ENCODE data around the gene PPP2R5B. TPM values are rescaled to one million over a fixed set of nuclear protein-coding genes. Genes with fewer than 3 reads are reported as not detected.

Gene PPP2R5B
- total RNA-seq, 1 experiment from 2014 or later: 7.4 TPM

DNA sequence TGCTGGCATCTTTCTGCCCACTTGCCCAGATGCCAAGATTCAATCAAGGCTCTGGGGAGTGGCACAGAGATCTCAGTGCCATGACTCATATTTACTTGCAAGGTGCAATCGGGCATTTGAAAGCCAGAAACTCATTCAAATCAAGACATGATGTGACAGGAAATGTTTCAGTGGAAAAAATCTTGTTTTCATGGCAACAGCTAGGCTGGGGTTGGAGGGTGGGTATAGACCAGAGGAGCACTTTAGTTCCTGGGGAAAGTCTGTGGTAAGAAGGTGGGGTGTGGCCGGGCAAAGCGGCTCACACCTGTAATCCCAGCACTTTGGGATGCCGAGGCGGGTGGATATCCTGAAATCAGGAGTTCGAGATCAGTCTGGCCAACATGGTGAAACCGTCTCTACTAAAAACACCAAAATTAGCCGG, 46.3 kb downstream of the PPP2R5B start:
- TF ChIP-seq CTCF (IDR thresholded peaks at IDR 0.05; ENCODE audit: insufficient read depth in 1 of 2, low read depth in 1 of 2, low read length in 1 of 2, severe bottlenecking in 1 of 2, unreplicated experiment in 1 of 2): no peak
- Mint-ChIP-seq H3K36me3 (ENCODE audit: insufficient read depth, unreplicated experiment) (no peaks in the 10 kb centered on the region), H3K4me3 (ENCODE audit: unreplicated experiment) (no peak overlapping the region), H3K9me3 (ENCODE audit: unreplicated experiment) (no peaks in the 10 kb centered on the region), H3K4me1 (ENCODE audit: low read depth, unreplicated experiment) (no peaks in the 10 kb centered on the region), H3K27me3 (ENCODE audit: insufficient read depth, unreplicated experiment) (no peaks in the 10 kb centered on the region), H3K27ac (ENCODE audit: unreplicated experiment) (no peak overlapping the region)
- ChIA-PET POLR2A (no interaction called here), CTCF (interaction anchor here (0.6 kb wide), 1 partner anchor 18 kb away, joined by 4 read pairs; no protein-coding TSS in a partner anchor)
- Histone ChIP-seq H3K27me3 (replicated peaks; ENCODE audit: control insufficient read depth, insufficient read depth, low read length) (no peaks in the 10 kb centered on the region), H3K9me3 (no peaks in the 10 kb centered on the region), H3K4me1 (no peaks in the 10 kb centered on the region), H3K36me3 (ENCODE audit: control insufficient read depth, insufficient read depth, low read length) (no peaks in the 10 kb centered on the region), H3K4me3 (ENCODE audit: low read depth, low read length) (no peak overlapping the region)
- DNase-seq: no peak
- intact Hi-C loops (cut with micrococcal nuclease; ENCODE audit: unreplicated experiment): no loop called here
- BruUV-seq (replicated peaks): no TSS peak

GRCh38 chr11:64971421-64972233, 47.1 kb downstream of the PPP2R5B start, which contains the start of gene MAJIN:
Gene MAJIN (minus strand): TSS chr11:64972108. CDS start chr11:64959405, 12,703 bp downstream.
- H3K27me3 ChIP-seq (replicated peaks; ENCODE audit: control insufficient read depth, insufficient read depth, low read length): no peaks in the 10 kb centered on the region
- no peak for DNase-seq
- ChIA-PET CTCF (interaction anchor here (0.6 kb wide), 1 partner anchor 17 kb away, joined by 4 read pairs; no protein-coding TSS in a partner anchor), POLR2A (no interaction called here)
- Mint-ChIP-seq H3K36me3 (ENCODE audit: insufficient read depth, unreplicated experiment) (no peaks in the 10 kb centered on the region), H3K27me3 (ENCODE audit: insufficient read depth, unreplicated experiment) (no peaks in the 10 kb centered on the region), H3K4me3 (ENCODE audit: unreplicated experiment) (no peak within 1 kb of the TSS), H3K4me1 (ENCODE audit: low read depth, unreplicated experiment) (no peaks in the 10 kb centered on the region), H3K27ac (ENCODE audit: unreplicated experiment) (no peak within 1 kb of the TSS), H3K9me3 (ENCODE audit: unreplicated experiment) (no peaks in the 10 kb centered on the region)
- H3K36me3 ChIP-seq (ENCODE audit: control insufficient read depth, insufficient read depth, low read length): no peaks in the 10 kb centered on the region
- H3K9me3 ChIP-seq: no peaks in the 10 kb centered on the region
- H3K4me3 ChIP-seq (ENCODE audit: low read depth, low read length): no peak within 1 kb of the TSS
- H3K4me1 ChIP-seq: no peaks in the 10 kb centered on the region
- intact Hi-C loops (cut with micrococcal nuclease; ENCODE audit: unreplicated experiment): no loop called here
- TF ChIP-seq CTCF (IDR thresholded peaks at IDR 0.05; ENCODE audit: insufficient read depth in 1 of 2, low read depth in 1 of 2, low read length in 1 of 2, severe bottlenecking in 1 of 2, unreplicated experiment in 1 of 2): no peak
- no TSS peak for BruUV-seq (replicated peaks)

- TF ChIP-seq CTCF (IDR thresholded peaks at IDR 0.05; ENCODE audit: insufficient read depth in 1 of 2, low read depth in 1 of 2, low read length in 1 of 2, severe bottlenecking in 1 of 2, unreplicated experiment in 1 of 2): no peak
- H3K4me3 Mint-ChIP-seq (ENCODE audit: unreplicated experiment): no peak overlapping the region
- BruUV-seq (replicated peaks): no TSS peak
- no peaks in the 10 kb centered on the region for H3K27me3 ChIP-seq (replicated peaks; ENCODE audit: control insufficient read depth, insufficient read depth, low read length)
- POLR2A ChIA-PET: interaction anchor here (0.7 kb wide), 1 partner anchor 163 kb away, joined by 5 read pairs; no protein-coding TSS in a partner anchor
- no peaks in the 10 kb centered on the region for H3K36me3 ChIP-seq (ENCODE audit: control insufficient read depth, insufficient read depth, low read length)
- no peaks in the 10 kb centered on the region for H3K9me3 Mint-ChIP-seq (ENCODE audit: unreplicated experiment)
- no peak overlapping the region for H3K27ac Mint-ChIP-seq (ENCODE audit: unreplicated experiment)
- H3K9me3 ChIP-seq: no peaks in the 10 kb centered on the region
- no peak for DNase-seq
- H3K4me3 ChIP-seq (ENCODE audit: low read depth, low read length): no peak overlapping the region
- no peaks in the 10 kb centered on the region for H3K27me3 Mint-ChIP-seq (ENCODE audit: insufficient read depth, unreplicated experiment)
- H3K4me1 ChIP-seq: no peaks in the 10 kb centered on the region
- CTCF ChIA-PET: interaction anchor here (0.6 kb wide), 1 partner anchor 17 kb away, joined by 3 read pairs; no protein-coding TSS in a partner anchor
- intact Hi-C loops (cut with micrococcal nuclease; ENCODE audit: unreplicated experiment): no loop called here
- H3K4me1 Mint-ChIP-seq (ENCODE audit: low read depth, unreplicated experiment): no peaks in the 10 kb centered on the region
- no peaks in the 10 kb centered on the region for H3K36me3 Mint-ChIP-seq (ENCODE audit: insufficient read depth, unreplicated experiment)
These were observed 49.6 kb downstream of the PPP2R5B start for GRCh38 chr11:64974124-64974523.

Measured in Caco-2 (cell line).